Smooth muscle cell (in vitro differentiated cells): ENCODE results near the gene SUPT20HL1. TPM values are rescaled to one million over a fixed set of nuclear protein-coding genes. Genes with fewer than 3 reads are reported as not detected.

Source experiments
- DNase-seq: peaks from one replicate; lab custom pipeline; 2025; ENCODE audit not compliant: unreplicated experiment; lab: John Stamatoyannopoulos, UW
- H2AFZ ChIP-seq: fragments of 200-600 bp; sonication (generic); 2 replicates; pipeline ENCODE4 v1.6.0; 2016; ENCODE audit warnings: antibody characterized with exemption, low read depth, mild to moderate bottlenecking
- H3F3A ChIP-seq: fragments of 200-600 bp; sonication (generic); 2 replicates; pipeline ENCODE4 v1.6.0; 2017; ENCODE audit warnings: antibody characterized with exemption, low read depth
- H3K27ac ChIP-seq: fragments of 200-600 bp; sonication (generic); 2 replicates; pipeline ENCODE4 v1.5.1; 2016; ENCODE audit warnings: low read depth, mild to moderate bottlenecking
- H3K27me3 ChIP-seq: fragments of 200-600 bp; sonication (generic); 2 replicates; pipeline ENCODE4 v1.6.1; 2016; ENCODE audit warnings: low read depth, mild to moderate bottlenecking
- H3K36me3 ChIP-seq: fragments of 200-600 bp; sonication (generic); 2 replicates; pipeline ENCODE4 v1.5.1; 2016; ENCODE audit warnings: low read depth
- H3K4me1 ChIP-seq: fragments of 200-600 bp; sonication (generic); 2 replicates; pipeline ENCODE4 v1.5.1; 2016; ENCODE audit warnings: low read depth
- H3K4me2 ChIP-seq: fragments of 200-600 bp; sonication (generic); 2 replicates; pipeline ENCODE4 v1.6.0; 2016; ENCODE audit warnings: mild to moderate bottlenecking
- H3K4me3 ChIP-seq: fragments of 200-600 bp; sonication (generic); 2 replicates; pipeline ENCODE4 v1.5.1; 2016; ENCODE audit warnings: mild to moderate bottlenecking
- H3K79me2 ChIP-seq: fragments of 200-600 bp; sonication (generic); 2 replicates; pipeline ENCODE4 v1.6.0; 2016; ENCODE audit warnings: low read depth, mild to moderate bottlenecking
- H3K9ac ChIP-seq: fragments of 200-600 bp; sonication (generic); 2 replicates; pipeline ENCODE4 v1.6.0; 2016; ENCODE audit warnings: low read depth
- H3K9me3 ChIP-seq: fragments of 200-600 bp; sonication (generic); replicated peaks from 2 replicates; pipeline ENCODE4 v1.5.1; 2016; ENCODE audit warnings: low read depth
- H4K20me1 ChIP-seq: fragments of 200-600 bp; sonication (generic); 2 replicates; pipeline ENCODE4 v1.6.0; 2016; ENCODE audit warnings: low read depth
- CTCF ChIP-seq: fragments of 200-600 bp; sonication (generic); IDR thresholded peaks from 2 replicates; pipeline ENCODE4 v1.5.1; 2017; ENCODE audit warnings: borderline replicate concordance, mild to moderate bottlenecking, antibody characterized with exemption; ENCODE audit not compliant: insufficient read depth, poor library complexity, severe bottlenecking
- WGBS: methylation state at CpG from one replicate; pipeline ENCODE4 v1.1.7; 2016; ENCODE audit warnings: low lambda C conversion rate; 5-methylcytosine and 5-hydroxymethylcytosine counted together
- polyA plus RNA-seq: library from polyadenylated mRNA; unstranded; fragments of >200 nt; fragmentation: Nextera tagmentation; extraction: Ambion mirVana; gene quantifications from 2 replicates; pipeline ENCODE4 v1.2.1, GENCODE V29; 2016
- total RNA-seq: library from RNA; depleted of rRNA; stranded (reverse); fragments of >200 nt; gene quantifications from 2 replicates; pipeline ENCODE4 v1.2.3, GENCODE V29; 2014

SUPT20HL1 gene
- total and polyA plus RNA-seq, 2 experiments from 2014 or later: not detected

- Histone ChIP-seq H3K27me3 (no peaks in the 10 kb centered on the region), H4K20me1 (no peaks in the 10 kb centered on the region), H3K9me3 (no peaks in the 10 kb centered on the region), H3K9ac (no peak overlapping the region), H3K4me2 (peak overlapping the region; percentile 35), H2AFZ (no peak overlapping the region), H3K79me2 (no peaks in the 10 kb centered on the region), H3K27ac (peak overlapping the region; percentile 81), H3F3A (peaks cover 18% of the 10 kb centered on the region), H3K4me1 (peaks cover 5% of the 10 kb centered on the region), H3K4me3 (no peak overlapping the region), H3K36me3 (no peaks in the 10 kb centered on the region)
- no peak for TF ChIP-seq CTCF
- no peak for DNase-seq
Observed at GRCh38 chrX:24339911-24340310, 20.5 kb upstream of the SUPT20HL1 start.

- peaks cover 18% of the 10 kb centered on the region for H3F3A ChIP-seq
- no peaks in the 10 kb centered on the region for H3K27me3 ChIP-seq
- H3K9ac ChIP-seq: no peak overlapping the region
- no peaks in the 10 kb centered on the region for H3K36me3 ChIP-seq
- no peak for TF ChIP-seq CTCF
- no peak overlapping the region for H3K4me3 ChIP-seq
- no peak overlapping the region for H2AFZ ChIP-seq
- 92% methylated on average over 2 of the region's 2 CpGs for WGBS
- H3K4me1 ChIP-seq: peaks cover 7% of the 10 kb centered on the region
- H3K79me2 ChIP-seq: no peaks in the 10 kb centered on the region
- H3K4me2 ChIP-seq: peak overlapping the region; percentile 35
- no peak for DNase-seq
- no peaks in the 10 kb centered on the region for H4K20me1 ChIP-seq
- H3K9me3 ChIP-seq: no peaks in the 10 kb centered on the region
- peak overlapping the region; percentile 81 for H3K27ac ChIP-seq
Observed at GRCh38 chrX:24340501-24340900, 19.9 kb upstream of the SUPT20HL1 start.

GRCh38 chrX:24341795-24342194 lies 18.6 kb upstream of the SUPT20HL1 start:
- Histone ChIP-seq H3K27me3 (no peaks in the 10 kb centered on the region), H3K9me3 (no peaks in the 10 kb centered on the region), H3K4me2 (peak overlapping the region; percentile 35), H3F3A (peaks cover 18% of the 10 kb centered on the region), H4K20me1 (no peaks in the 10 kb centered on the region), H3K9ac (no peak overlapping the region), H3K36me3 (no peaks in the 10 kb centered on the region), H3K4me3 (no peak overlapping the region), H3K27ac (peak overlapping the region; percentile 81), H3K79me2 (no peaks in the 10 kb centered on the region), H2AFZ (no peak overlapping the region), H3K4me1 (peaks cover 15% of the 10 kb centered on the region)
- TF ChIP-seq CTCF: no peak
- WGBS: 9% methylated on average over 1 of the region's 1 CpG
- DNase-seq: no peak

- no peak overlapping the region for H3K4me2 ChIP-seq
Observed at GRCh38 chrX:24343719-24344118, 16.7 kb upstream of the SUPT20HL1 start.

More at GRCh38 chrX:24343719-24344118, 16.7 kb upstream of the SUPT20HL1 start:
- H2AFZ ChIP-seq: no peak overlapping the region
- H3K9me3 ChIP-seq: no peaks in the 10 kb centered on the region
- peak overlapping the region; percentile 70 for H3K27ac ChIP-seq
- TF ChIP-seq CTCF: no peak
- H3K4me3 ChIP-seq: no peak overlapping the region
- H3K79me2 ChIP-seq: no peaks in the 10 kb centered on the region
- DNase-seq: no peak
- H4K20me1 ChIP-seq: no peaks in the 10 kb centered on the region
- no peaks in the 10 kb centered on the region for H3K36me3 ChIP-seq
- H3K27me3 ChIP-seq: no peaks in the 10 kb centered on the region
- WGBS: 91% methylated on average over 9 of the region's 9 CpGs
- H3F3A ChIP-seq: peaks cover 21% of the 10 kb centered on the region
- no peak overlapping the region for H3K9ac ChIP-seq
- peaks cover 28% of the 10 kb centered on the region for H3K4me1 ChIP-seq
